Cardiac muscle cell (in vitro differentiated cells and primary cell): ENCODE results near the gene UPK1A. TPM values are rescaled to one million over a fixed set of nuclear protein-coding genes. Genes with fewer than 3 reads are reported as not detected.

Source experiments
- DNase-seq, 2 donors: peaks; one replicate each; pipeline versions ENCODE4 v3.0.0 to v3.0.0-alpha.2; 2010 to 2017; ENCODE audit warnings: low read depth in 1 of 2, low spot score in 1 of 2
- H3K27ac ChIP-seq: fragments of 200-600 bp; sonication (generic); 2 replicates; pipeline ENCODE4 v1.5.1; 2016
- H3K27me3 ChIP-seq: fragments of 200-600 bp; sonication (generic); 2 replicates; pipeline ENCODE4 v1.6.0; 2016; ENCODE audit warnings: control low read depth
- H3K36me3 ChIP-seq: fragments of 200-600 bp; sonication (generic); 2 replicates; pipeline ENCODE4 v1.5.1; 2016; ENCODE audit warnings: control low read depth
- H3K4me1 ChIP-seq: fragments of 200-600 bp; sonication (generic); 2 replicates; pipeline ENCODE4 v1.8.1; 2017; ENCODE audit warnings: low read depth, mild to moderate bottlenecking, mixed run types
- H3K4me3 ChIP-seq: fragments of 200-600 bp; sonication (generic); 2 replicates; pipeline ENCODE4 v1.5.1; 2016; ENCODE audit warnings: mild to moderate bottlenecking
- H3K9me3 ChIP-seq: fragments of 200-600 bp; sonication (generic); 2 replicates; pipeline ENCODE4 v1.5.1; 2017; ENCODE audit warnings: low read depth, mild to moderate bottlenecking, control low read depth
- CTCF ChIP-seq: IDR thresholded peaks from 2 replicates; pipeline ENCODE4 v1.5.1; 2012; ENCODE audit warnings: low read depth, mild to moderate bottlenecking, low read length
- polyA plus RNA-seq: library from polyadenylated mRNA; unstranded; fragments of >200 nt; fragmentation: Nextera tagmentation; extraction: Ambion mirVana; gene quantifications from 2 replicates; pipeline ENCODE4 v1.2.1, GENCODE V29; 2016
- total RNA-seq: library from RNA; depleted of rRNA; stranded (reverse); fragments of >200 nt; gene quantifications from 2 replicates; pipeline ENCODE4 v1.2.3, GENCODE V29; 2016

The UPK1A gene
- total and polyA plus RNA-seq, 2 experiments from 2014 or later: 1.4 TPM; not detected in 1

- Histone ChIP-seq H3K27ac (no peak within 1 kb of the TSS), H3K4me3 (no peak within 1 kb of the TSS), H3K27me3 (no peaks in the 10 kb centered on the region), H3K36me3 (no peaks in the 10 kb centered on the region), H3K4me1 (no peaks in the 10 kb centered on the region), H3K9me3 (no peaks in the 10 kb centered on the region)
- DNase-seq: peak; percentile 69 to 77
- TF ChIP-seq CTCF: no peak
Measured at GRCh38 chr19:35704218-35704617, 37.9 kb downstream of the UPK1A start, which contains the start of gene ZBTB32. Gene ZBTB32, plus strand, starts transcription at chr19:35704558. Its CDS starts 10,069 bp downstream, at chr19:35714627.

- no peak overlapping the region for H3K27ac ChIP-seq
- H3K4me3 ChIP-seq: no peak overlapping the region
- no peaks in the 10 kb centered on the region for H3K4me1 ChIP-seq
- H3K27me3 ChIP-seq: no peaks in the 10 kb centered on the region
- H3K9me3 ChIP-seq: no peaks in the 10 kb centered on the region
- H3K36me3 ChIP-seq: no peaks in the 10 kb centered on the region
- TF ChIP-seq CTCF: no peak
- no peak for DNase-seq
Measured at GRCh38 chr19:35708391-35708790, 42.1 kb downstream of the UPK1A start.

- Histone ChIP-seq H3K9me3 (no peaks in the 10 kb centered on the region), H3K4me1 (peaks cover 5% of the 10 kb centered on the region), H3K27ac (no peak overlapping the region), H3K36me3 (no peaks in the 10 kb centered on the region), H3K4me3 (no peak overlapping the region), H3K27me3 (no peaks in the 10 kb centered on the region)
- TF ChIP-seq CTCF: no peak
- DNase-seq: no peak
Measured at GRCh38 chr19:35710784-35711723, 44.7 kb downstream of the UPK1A start.

- no peaks in the 10 kb centered on the region for H3K27me3 ChIP-seq
- no peak overlapping the region for H3K27ac ChIP-seq
- no peak for DNase-seq
- H3K4me1 ChIP-seq: peaks cover 6% of the 10 kb centered on the region
- H3K9me3 ChIP-seq: no peaks in the 10 kb centered on the region
- no peak overlapping the region for H3K4me3 ChIP-seq
- H3K36me3 ChIP-seq: no peaks in the 10 kb centered on the region
- no peak for TF ChIP-seq CTCF
Measured at GRCh38 chr19:35712567-35713505, 46.5 kb downstream of the UPK1A start.

GRCh38 chr19:35713506-35713850, 47.2 kb downstream of the UPK1A start:
- TF ChIP-seq CTCF: no peak
- Histone ChIP-seq H3K4me1 (peaks cover 6% of the 10 kb centered on the region), H3K9me3 (no peaks in the 10 kb centered on the region), H3K36me3 (no peaks in the 10 kb centered on the region), H3K27me3 (no peaks in the 10 kb centered on the region), H3K27ac (no peak overlapping the region), H3K4me3 (no peak overlapping the region)
- no peak for DNase-seq
